ENCODE results near the gene IL1F10. TPM values are rescaled to one million over a fixed set of nuclear protein-coding genes. Genes with fewer than 3 reads are reported as not detected.

Gene IL1F10, protein sequence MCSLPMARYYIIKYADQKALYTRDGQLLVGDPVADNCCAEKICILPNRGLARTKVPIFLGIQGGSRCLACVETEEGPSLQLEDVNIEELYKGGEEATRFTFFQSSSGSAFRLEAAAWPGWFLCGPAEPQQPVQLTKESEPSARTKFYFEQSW
- under 1 TPM in 1 of 4 donors, not detected in 3; 0.53 TPM for total RNA-seq

- intact Hi-C loops (cut with DNase I), result no loop called here
- TF ChIP-seq CTCF (IDR thresholded peaks at IDR 0.05), result no peak
- TF ChIP-seq POLR2A (IDR thresholded peaks at IDR 0.05), result no peak
- no peaks in the 10 kb centered on the region for H3K36me3 ChIP-seq
Observed at GRCh38 chr2:113067681-113068080, at the start of gene IL1F10. Gene IL1F10, plus strand, starts transcription at chr2:113067970. Its CDS starts 4,769 bp downstream, at chr2:113072739.

DNA sequence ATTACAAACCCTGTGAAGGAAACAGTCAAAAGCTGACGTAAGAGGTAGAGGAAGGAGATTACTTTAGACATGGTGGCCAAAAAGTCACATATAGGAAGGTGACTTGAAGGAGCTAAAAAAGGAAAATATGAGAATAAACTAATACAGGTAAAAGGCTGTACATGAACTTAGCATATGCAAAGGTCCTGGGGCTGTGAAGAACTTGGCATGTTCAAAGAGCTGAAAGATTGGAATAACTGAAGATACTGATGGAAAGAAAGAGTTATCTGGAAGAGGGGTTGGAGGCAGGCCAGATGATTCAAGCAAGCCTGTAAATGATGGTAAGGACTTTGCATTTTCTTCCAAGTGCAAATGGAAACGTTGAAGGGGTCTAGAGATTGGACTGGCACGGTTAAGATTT lies 49.3 kb upstream of the IL1F10 start:
- no peak for TF ChIP-seq POLR2A (IDR thresholded peaks at IDR 0.05)
- TF ChIP-seq CTCF (IDR thresholded peaks at IDR 0.05), result no peak
- DNase-seq, result no peak
- WGBS, 2 donors, result 74 to 81% methylated on average over 3 of the region's 3 CpGs
- peaks cover 0 to 27% (median 0%) of the 10 kb centered on the region in 4 donors for H3K27me3 ChIP-seq
- no peak overlapping the region for H3K27ac ChIP-seq
- intact Hi-C loops (cut with DNase I), result no loop called here
- no peaks in the 10 kb centered on the region for H3K9me3 ChIP-seq
- H3K4me3 ChIP-seq, result no peak overlapping the region
- H3K36me3 ChIP-seq, result no peaks in the 10 kb centered on the region
- H3K4me1 ChIP-seq, result no peaks in the 10 kb centered on the region

More at GRCh38 chr2:113067681-113068080, at the start of gene IL1F10:
- WGBS, 2 donors, result 93 to 95% methylated on average over 3 of the region's 3 CpGs
- Histone ChIP-seq H3K9me3 (no peaks in the 10 kb centered on the region), H3K27me3 (no peaks in the 10 kb centered on the region), H3K27ac (peak within 1 kb of the TSS in 3 of 4 donors; percentile 20 to 77 (median 40)), H3K4me3 (no peak within 1 kb of the TSS), H3K4me1 (peaks cover 2 to 34% (median 7%) of the 10 kb centered on the region in 3 donors)
- DNase-seq, result no peak

GRCh38 chr2:113021312-113021711 lies 46.5 kb upstream of the IL1F10 start:
- no peak overlapping the region for H3K27ac ChIP-seq
- no peaks in the 10 kb centered on the region for H3K9me3 ChIP-seq
- DNase-seq, result no peak
- no peaks in the 10 kb centered on the region for H3K36me3 ChIP-seq
- H3K4me3 ChIP-seq, result no peak overlapping the region
- 53 to 74% methylated on average over 4 of the region's 4 CpGs for WGBS, 2 donors
- TF ChIP-seq CTCF (IDR thresholded peaks at IDR 0.05), result no peak
- TF ChIP-seq POLR2A (IDR thresholded peaks at IDR 0.05), result no peak
- no peaks in the 10 kb centered on the region for H3K4me1 ChIP-seq
- peaks cover 0 to 43% (median 0%) of the 10 kb centered on the region in 4 donors for H3K27me3 ChIP-seq
- intact Hi-C loops (cut with DNase I), result no loop called here

DNA sequence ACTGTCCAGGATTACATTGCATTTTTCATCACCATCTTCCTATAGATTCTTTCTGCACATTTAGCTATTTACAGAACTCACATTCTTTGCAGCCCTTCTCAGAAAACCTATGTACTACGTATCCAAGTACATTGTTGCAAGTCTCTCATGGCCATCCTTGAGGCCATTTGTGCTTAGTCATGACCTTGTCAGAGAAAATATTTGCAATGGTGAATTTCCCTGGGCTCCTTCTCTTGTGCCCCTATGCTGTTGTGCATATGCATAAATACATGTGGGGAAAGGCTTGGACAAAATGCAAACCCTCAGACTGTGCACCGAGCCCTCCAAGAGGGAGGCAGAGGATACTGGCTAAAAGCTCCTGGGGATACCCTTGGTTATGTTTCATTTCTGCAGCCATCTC lies 43.0 kb upstream of the IL1F10 start:
- no peak for TF ChIP-seq POLR2A (IDR thresholded peaks at IDR 0.05)
- no peak for TF ChIP-seq CTCF (IDR thresholded peaks at IDR 0.05)
- H3K9me3 ChIP-seq, result no peaks in the 10 kb centered on the region

GRCh38 chr2:113025737-113026136 lies 42.0 kb upstream of the IL1F10 start:
- Histone ChIP-seq H3K9me3 (no peaks in the 10 kb centered on the region), H3K36me3 (no peaks in the 10 kb centered on the region), H3K4me3 (no peak overlapping the region), H3K27me3 (peaks cover 0 to 62% (median 0%) of the 10 kb centered on the region in 4 donors), H3K27ac (no peak overlapping the region), H3K4me1 (no peaks in the 10 kb centered on the region)
- intact Hi-C loops (cut with DNase I), result no loop called here
- no peak for DNase-seq
- WGBS, 2 donors, result 56 to 57% methylated on average over 2 of the region's 2 CpGs
- no peak for TF ChIP-seq CTCF (IDR thresholded peaks at IDR 0.05)
- TF ChIP-seq POLR2A (IDR thresholded peaks at IDR 0.05), result no peak

More for the DNA sequence above, 43.0 kb upstream of the IL1F10 start:
- Histone ChIP-seq H3K27me3 (peaks cover 0 to 54% (median 0%) of the 10 kb centered on the region in 4 donors), H3K4me1 (no peaks in the 10 kb centered on the region), H3K27ac (no peak overlapping the region), H3K4me3 (no peak overlapping the region), H3K36me3 (no peaks in the 10 kb centered on the region)
- WGBS, 2 donors, result 78 to 80% methylated on average over 2 of the region's 2 CpGs
- intact Hi-C loops (cut with DNase I), result no loop called here
- DNase-seq, result no peak

Measured in esophagus squamous epithelium (tissue), 5 donors.